Nephron progenitor cell (in vitro differentiated cells): ENCODE results near the gene PHKB.

Experiments used
- DNase-seq: peaks from one replicate; pipeline ENCODE4 v3.0.0; 2021
- H3K27ac Mint-ChIP-seq: 2 replicates; pipeline ENCODE4 v1.8.0; 2021; ENCODE audit warnings: mild to moderate bottlenecking, moderate library complexity, mixed read lengths
- H3K27me3 Mint-ChIP-seq: 2 replicates; pipeline ENCODE4 v1.8.0; 2021; ENCODE audit warnings: mild to moderate bottlenecking, low read depth, mixed read lengths; ENCODE audit not compliant: poor library complexity
- H3K36me3 Mint-ChIP-seq: 2 replicates; pipeline ENCODE4 v1.8.0; 2021; ENCODE audit warnings: low read depth, mixed read lengths
- H3K4me1 Mint-ChIP-seq: 2 replicates; pipeline ENCODE4 v1.8.0; 2021; ENCODE audit warnings: mixed read lengths
- H3K4me3 Mint-ChIP-seq: 2 replicates; pipeline ENCODE4 v1.8.0; 2021; ENCODE audit warnings: mild to moderate bottlenecking, moderate library complexity, mixed read lengths
- H3K9me3 Mint-ChIP-seq: 2 replicates; pipeline ENCODE4 v1.8.0; 2021; ENCODE audit warnings: mild to moderate bottlenecking, moderate library complexity, mixed read lengths
- TF ChIP-seq, protein P1 (sequence below): fragments of 200-600 bp; sonication (generic); IDR thresholded peaks from 2 replicates; pipeline ENCODE4 v1.5.0; 2021; ENCODE audit warnings: antibody characterized with exemption

Gene PHKB

DNA sequence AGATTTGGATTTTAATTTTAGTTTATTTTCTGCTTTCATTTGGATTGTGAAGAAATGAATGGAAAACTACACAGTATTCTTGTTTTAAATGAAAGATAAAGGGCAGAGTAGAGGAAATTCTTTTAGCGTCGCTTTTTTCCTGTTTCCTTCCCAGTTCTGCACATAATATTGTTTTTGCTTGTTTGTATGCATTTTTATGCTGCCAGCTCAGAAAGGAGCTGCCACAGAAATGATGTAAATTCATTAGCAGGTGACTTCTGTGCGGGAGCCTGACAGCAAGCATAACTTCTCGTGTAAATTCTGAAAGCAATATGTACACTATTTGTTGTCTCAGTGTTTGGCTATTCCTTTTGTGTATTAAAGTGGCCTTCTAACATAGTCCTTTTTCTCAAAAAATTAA is 234.6 kb downstream of the PHKB start:
- Mint-ChIP-seq H3K4me3 (no peak overlapping the region), H3K27ac (no peak overlapping the region)

DNA sequence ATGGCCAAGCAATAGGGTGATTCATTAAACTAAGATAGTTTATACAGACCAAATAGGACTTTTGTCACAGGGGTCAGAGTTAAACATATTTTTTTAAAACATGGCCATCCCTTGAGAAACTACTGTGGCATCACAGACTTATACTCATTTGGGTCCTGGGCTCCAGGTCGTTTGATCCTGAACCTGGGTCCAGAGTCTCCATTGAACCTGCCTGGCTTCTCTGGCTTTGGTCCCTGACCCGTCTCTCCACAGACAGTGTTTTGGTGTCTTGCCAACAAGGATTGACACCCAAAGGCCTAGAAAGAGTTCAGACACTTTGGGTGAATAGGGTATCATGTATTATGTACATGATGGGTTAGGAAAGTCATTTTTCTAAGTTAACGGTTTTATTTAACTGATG is 236.7 kb downstream of the PHKB start:
- no peak for DNase-seq
- H3K4me3 Mint-ChIP-seq = no peak overlapping the region
- no peak overlapping the region for H3K27ac Mint-ChIP-seq
- no peaks in the 10 kb centered on the region for H3K27me3 Mint-ChIP-seq
- TF ChIP-seq, protein P1, sequence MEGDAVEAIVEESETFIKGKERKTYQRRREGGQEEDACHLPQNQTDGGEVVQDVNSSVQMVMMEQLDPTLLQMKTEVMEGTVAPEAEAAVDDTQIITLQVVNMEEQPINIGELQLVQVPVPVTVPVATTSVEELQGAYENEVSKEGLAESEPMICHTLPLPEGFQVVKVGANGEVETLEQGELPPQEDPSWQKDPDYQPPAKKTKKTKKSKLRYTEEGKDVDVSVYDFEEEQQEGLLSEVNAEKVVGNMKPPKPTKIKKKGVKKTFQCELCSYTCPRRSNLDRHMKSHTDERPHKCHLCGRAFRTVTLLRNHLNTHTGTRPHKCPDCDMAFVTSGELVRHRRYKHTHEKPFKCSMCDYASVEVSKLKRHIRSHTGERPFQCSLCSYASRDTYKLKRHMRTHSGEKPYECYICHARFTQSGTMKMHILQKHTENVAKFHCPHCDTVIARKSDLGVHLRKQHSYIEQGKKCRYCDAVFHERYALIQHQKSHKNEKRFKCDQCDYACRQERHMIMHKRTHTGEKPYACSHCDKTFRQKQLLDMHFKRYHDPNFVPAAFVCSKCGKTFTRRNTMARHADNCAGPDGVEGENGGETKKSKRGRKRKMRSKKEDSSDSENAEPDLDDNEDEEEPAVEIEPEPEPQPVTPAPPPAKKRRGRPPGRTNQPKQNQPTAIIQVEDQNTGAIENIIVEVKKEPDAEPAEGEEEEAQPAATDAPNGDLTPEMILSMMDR = no peak
- peaks cover 55% of the 10 kb centered on the region for H3K36me3 Mint-ChIP-seq
- H3K4me1 Mint-ChIP-seq = peaks cover 9% of the 10 kb centered on the region
- peaks cover 9% of the 10 kb centered on the region for H3K9me3 Mint-ChIP-seq

More for the DNA sequence above, 234.6 kb downstream of the PHKB start:
- peaks cover 9% of the 10 kb centered on the region for H3K4me1 Mint-ChIP-seq
- no peaks in the 10 kb centered on the region for H3K27me3 Mint-ChIP-seq
- H3K9me3 Mint-ChIP-seq = no peaks in the 10 kb centered on the region
- peaks cover 54% of the 10 kb centered on the region for H3K36me3 Mint-ChIP-seq
- TF ChIP-seq, protein P1 = no peak
- DNase-seq = no peak

DNA sequence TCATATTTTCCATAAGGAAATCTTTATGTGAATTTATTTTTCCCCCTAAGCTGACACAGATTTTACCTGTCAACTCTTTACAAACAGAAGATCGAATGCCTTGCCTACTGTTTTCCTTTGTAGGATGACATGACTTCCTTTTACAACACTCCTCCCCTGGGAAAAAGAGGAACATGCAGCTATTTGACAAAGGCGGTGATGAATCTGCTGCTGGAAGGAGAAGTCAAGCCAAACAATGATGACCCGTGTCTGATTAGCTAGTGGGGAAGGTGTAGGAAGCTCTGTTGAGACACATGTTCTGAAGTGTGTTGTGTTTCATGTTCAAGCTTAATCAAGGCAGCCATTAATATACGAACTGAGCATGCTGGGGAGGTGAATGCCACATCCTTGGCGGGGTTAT is 238.0 kb downstream of the PHKB start:
- DNase-seq = no peak
- Mint-ChIP-seq H3K9me3 (peaks cover 12% of the 10 kb centered on the region), H3K36me3 (peaks cover 57% of the 10 kb centered on the region), H3K4me3 (no peak overlapping the region), H3K27ac (no peak overlapping the region), H3K4me1 (peaks cover 9% of the 10 kb centered on the region), H3K27me3 (no peaks in the 10 kb centered on the region)
- TF ChIP-seq, protein P1 = no peak

GRCh38 chr16:47700857-47701587 is 239.9 kb downstream of the PHKB start:
- H3K4me3 Mint-ChIP-seq = no peak overlapping the region
- no peak for DNase-seq
- no peak overlapping the region for H3K27ac Mint-ChIP-seq
- peaks cover 9% of the 10 kb centered on the region for H3K4me1 Mint-ChIP-seq
- peaks cover 12% of the 10 kb centered on the region for H3K9me3 Mint-ChIP-seq
- H3K36me3 Mint-ChIP-seq = peaks cover 48% of the 10 kb centered on the region
- H3K27me3 Mint-ChIP-seq = no peaks in the 10 kb centered on the region
- TF ChIP-seq, protein P1 = no peak

DNA sequence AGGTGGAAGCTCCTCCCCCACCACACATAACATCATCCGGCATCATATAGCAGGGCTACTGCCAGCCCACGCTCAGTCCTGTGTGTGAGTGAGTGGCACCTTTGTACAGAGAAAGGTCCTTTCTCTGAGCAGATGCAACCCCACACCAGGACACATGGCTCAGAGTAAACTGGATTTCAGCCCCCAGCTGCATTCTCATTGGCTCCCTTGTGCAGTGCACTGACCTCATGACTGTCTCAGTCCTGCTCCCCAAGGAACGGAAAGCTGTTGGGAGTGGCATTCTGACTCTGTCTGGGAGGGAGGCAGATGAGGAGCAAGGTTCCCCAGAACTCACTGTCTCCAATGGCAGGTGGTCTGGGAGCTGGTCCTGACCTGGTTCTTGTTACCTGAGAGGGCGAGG is 244.1 kb downstream of the PHKB start:
- Mint-ChIP-seq H3K27ac (no peak overlapping the region), H3K9me3 (peaks cover 12% of the 10 kb centered on the region), H3K4me3 (no peak overlapping the region), H3K36me3 (peaks cover 24% of the 10 kb centered on the region), H3K27me3 (no peaks in the 10 kb centered on the region), H3K4me1 (no peaks in the 10 kb centered on the region)
- peak; percentile 4 for DNase-seq
- TF ChIP-seq, protein P1 = no peak

GRCh38 chr16:47711809-47712208 is 250.7 kb downstream of the PHKB start:
- no peaks in the 10 kb centered on the region for H3K36me3 Mint-ChIP-seq
- H3K4me1 Mint-ChIP-seq = no peaks in the 10 kb centered on the region
- peaks cover 3% of the 10 kb centered on the region for H3K27me3 Mint-ChIP-seq
- H3K4me3 Mint-ChIP-seq = no peak overlapping the region
- no peak for DNase-seq
- H3K27ac Mint-ChIP-seq = no peak overlapping the region
- TF ChIP-seq, protein P1 = no peak
- H3K9me3 Mint-ChIP-seq = no peaks in the 10 kb centered on the region
